Measurements from ENCODE around the gene CDH4. TPM values are rescaled to one million over a fixed set of nuclear protein-coding genes. Genes with fewer than 3 reads are reported as not detected.

The CDH4 gene
- polyA plus RNA-seq: under 1 TPM; 0.02 to 0.05 TPM

DNA sequence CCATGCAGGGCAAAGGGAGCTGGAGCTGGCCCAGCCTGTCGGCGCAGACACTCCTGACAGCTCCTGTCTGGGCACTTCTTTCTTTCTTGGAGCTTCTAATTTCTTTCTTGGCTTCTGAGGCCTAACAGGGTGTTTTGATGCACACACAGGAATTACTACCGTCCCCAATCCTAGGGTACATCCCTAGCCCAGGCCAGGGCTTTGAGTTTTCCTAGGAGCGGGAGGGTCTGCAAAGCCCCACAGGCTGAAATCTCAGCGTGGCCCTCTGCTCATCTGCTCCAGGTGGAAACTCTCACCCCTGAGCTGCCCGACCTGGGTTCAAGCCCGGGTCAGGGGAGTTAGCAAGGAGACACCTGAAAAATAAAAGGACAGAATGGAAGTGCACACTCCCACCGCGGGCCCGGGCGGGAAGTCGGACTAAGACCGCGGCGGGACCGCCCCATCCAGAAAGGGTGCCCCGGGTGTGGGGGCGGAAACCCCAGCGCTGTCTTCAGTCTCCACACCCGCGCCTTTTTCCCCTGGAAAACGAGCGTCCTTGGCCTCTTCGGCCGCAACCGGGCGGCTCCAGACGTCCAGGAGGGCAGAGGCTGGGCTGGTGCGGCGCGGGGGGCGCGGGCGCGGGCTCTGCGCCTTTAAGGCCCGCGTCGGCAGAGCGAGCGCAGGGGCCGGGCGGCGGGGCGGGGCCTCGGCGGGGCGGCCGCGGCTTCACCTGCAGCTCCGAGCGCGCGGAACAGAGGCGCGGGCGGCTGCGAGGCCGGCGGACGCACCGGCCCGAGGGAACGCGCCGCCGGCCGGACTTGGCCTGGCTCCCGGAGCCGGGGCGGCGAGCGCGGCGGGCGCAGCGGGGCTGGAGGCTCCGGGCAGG, at the start of gene CDH4:
Gene CDH4 (plus strand): TSS at position 733 of the 865 bp plus-strand sequence.
- Histone ChIP-seq H3K27ac (ENCODE audit: low read depth in 2 of 2, low read length in 1 of 2) (no peak within 1 kb of the TSS), H3K4me1 (ENCODE audit: control insufficient read depth in 2 of 2, insufficient read depth in 2 of 2, low read length in 1 of 2) (peaks cover 4 to 5% of the 10 kb centered on the region in 2 donors), H3K36me3 (ENCODE audit: control insufficient read depth in 2 of 2, insufficient read depth in 2 of 2, low read length in 1 of 2) (no peaks in the 10 kb centered on the region), H3K9me3 (ENCODE audit: control insufficient read depth in 2 of 2, insufficient read depth in 1 of 2, low read depth in 1 of 2, low read length in 1 of 2) (peaks cover 0 to 4% of the 10 kb centered on the region in 2 donors), H3K4me3 (ENCODE audit: low read depth in 1 of 2, low read length in 2 of 2) (peak within 1 kb of the TSS; percentile 5 to 51), H3K27me3 (ENCODE audit: control insufficient read depth in 1 of 2, insufficient read depth in 2 of 2, low read length in 2 of 2) (peaks cover 0 to 8% of the 10 kb centered on the region in 2 donors)
- WGBS, 2 donors: 5 to 8% methylated on average over 43 to 78 of the region's 78 CpGs

- Histone ChIP-seq H3K4me1 (ENCODE audit: control insufficient read depth in 2 of 2, insufficient read depth in 2 of 2, low read length in 1 of 2) (no peaks in the 10 kb centered on the region), H3K9me3 (ENCODE audit: control insufficient read depth in 2 of 2, insufficient read depth in 1 of 2, low read depth in 1 of 2, low read length in 1 of 2) (peaks cover 0 to 2% of the 10 kb centered on the region in 2 donors), H3K36me3 (ENCODE audit: control insufficient read depth in 2 of 2, insufficient read depth in 2 of 2, low read length in 1 of 2) (no peaks in the 10 kb centered on the region), H3K4me3 (ENCODE audit: low read depth in 1 of 2, low read length in 2 of 2) (no peak overlapping the region), H3K27ac (ENCODE audit: low read depth in 2 of 2, low read length in 1 of 2) (no peak overlapping the region), H3K27me3 (ENCODE audit: control insufficient read depth in 1 of 2, insufficient read depth in 2 of 2, low read length in 2 of 2) (peaks cover 0 to 3% of the 10 kb centered on the region in 2 donors)
- 46 to 54% methylated on average over 5 of the region's 5 CpGs for WGBS, 2 donors
Observed at GRCh38 chr20:61203320-61203719, 48.7 kb upstream of the CDH4 start.

DNA sequence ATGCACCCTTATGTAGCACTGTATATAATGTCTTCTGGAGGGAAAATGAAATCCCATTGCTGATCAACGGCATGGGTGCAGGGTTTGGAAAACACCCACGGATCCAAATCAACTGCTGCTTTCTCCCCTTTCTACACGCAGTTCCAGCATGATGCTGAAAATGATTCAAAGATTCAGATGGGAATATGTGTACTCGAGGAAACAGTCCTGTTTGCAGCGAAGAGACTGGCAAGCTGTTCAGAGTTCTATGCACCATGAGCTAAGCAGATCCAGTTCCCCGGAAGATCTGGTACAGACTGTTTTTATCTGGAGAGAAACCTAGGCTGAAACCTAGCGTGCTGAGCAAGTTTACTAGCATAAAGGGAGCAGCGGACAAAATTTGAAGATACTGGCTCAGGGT, 47.9 kb upstream of the CDH4 start:
- Histone ChIP-seq H3K27ac (ENCODE audit: low read depth in 2 of 2, low read length in 1 of 2) (no peak overlapping the region), H3K4me3 (ENCODE audit: low read depth in 1 of 2, low read length in 2 of 2) (no peak overlapping the region), H3K4me1 (ENCODE audit: control insufficient read depth in 2 of 2, insufficient read depth in 2 of 2, low read length in 1 of 2) (no peaks in the 10 kb centered on the region), H3K27me3 (ENCODE audit: control insufficient read depth in 1 of 2, insufficient read depth in 2 of 2, low read length in 2 of 2) (peaks cover 0 to 3% of the 10 kb centered on the region in 2 donors), H3K36me3 (ENCODE audit: control insufficient read depth in 2 of 2, insufficient read depth in 2 of 2, low read length in 1 of 2) (no peaks in the 10 kb centered on the region), H3K9me3 (ENCODE audit: control insufficient read depth in 2 of 2, insufficient read depth in 1 of 2, low read depth in 1 of 2, low read length in 1 of 2) (peaks cover 2% of the 10 kb centered on the region in 2 donors)
- WGBS, 2 donors: 80 to 82% methylated on average over 8 of the region's 8 CpGs

GRCh38 chr20:61205769-61206168, 46.3 kb upstream of the CDH4 start:
- peaks cover 0 to 3% of the 10 kb centered on the region in 2 donors for H3K27me3 ChIP-seq (ENCODE audit: control insufficient read depth in 1 of 2, insufficient read depth in 2 of 2, low read length in 2 of 2)
- H3K27ac ChIP-seq (ENCODE audit: low read depth in 2 of 2, low read length in 1 of 2): no peak overlapping the region
- H3K9me3 ChIP-seq (ENCODE audit: control insufficient read depth in 2 of 2, insufficient read depth in 1 of 2, low read depth in 1 of 2, low read length in 1 of 2): peaks cover 2% of the 10 kb centered on the region in 2 donors
- H3K36me3 ChIP-seq (ENCODE audit: control insufficient read depth in 2 of 2, insufficient read depth in 2 of 2, low read length in 1 of 2): no peaks in the 10 kb centered on the region
- 67 to 69% methylated on average over 6 of the region's 6 CpGs for WGBS, 2 donors
- H3K4me3 ChIP-seq (ENCODE audit: low read depth in 1 of 2, low read length in 2 of 2): no peak overlapping the region
- no peaks in the 10 kb centered on the region for H3K4me1 ChIP-seq (ENCODE audit: control insufficient read depth in 2 of 2, insufficient read depth in 2 of 2, low read length in 1 of 2)

DNA sequence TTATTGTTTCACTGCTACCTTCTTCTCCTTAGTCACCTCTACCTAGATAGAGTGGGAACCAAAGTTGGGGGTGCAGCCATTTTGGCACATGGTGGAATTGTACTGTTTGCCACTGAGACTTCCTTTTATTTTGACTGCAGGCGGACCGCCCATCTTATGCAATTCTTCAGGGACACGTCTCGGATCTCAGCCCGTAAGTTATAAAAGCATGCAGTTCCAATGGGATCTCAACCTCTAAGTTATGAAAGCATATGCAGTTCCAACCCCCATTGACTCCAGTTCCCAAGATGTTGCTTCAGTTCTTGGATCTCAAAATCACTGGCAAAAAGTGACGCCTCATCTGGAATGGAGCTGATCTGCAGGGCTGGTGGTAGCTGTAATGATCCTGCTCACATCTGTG, 41.2 kb upstream of the CDH4 start:
- 69 to 84% methylated on average over 6 of the region's 6 CpGs for WGBS, 2 donors
- Histone ChIP-seq H3K36me3 (ENCODE audit: control insufficient read depth in 2 of 2, insufficient read depth in 2 of 2, low read length in 1 of 2) (no peaks in the 10 kb centered on the region), H3K4me3 (ENCODE audit: low read depth in 1 of 2, low read length in 2 of 2) (no peak overlapping the region), H3K27me3 (ENCODE audit: control insufficient read depth in 1 of 2, insufficient read depth in 2 of 2, low read length in 2 of 2) (no peaks in the 10 kb centered on the region), H3K9me3 (ENCODE audit: control insufficient read depth in 2 of 2, insufficient read depth in 1 of 2, low read depth in 1 of 2, low read length in 1 of 2) (peaks cover 2% of the 10 kb centered on the region in 2 donors), H3K27ac (ENCODE audit: low read depth in 2 of 2, low read length in 1 of 2) (no peak overlapping the region), H3K4me1 (ENCODE audit: control insufficient read depth in 2 of 2, insufficient read depth in 2 of 2, low read length in 1 of 2) (no peaks in the 10 kb centered on the region)

- H3K4me3 ChIP-seq (ENCODE audit: low read depth in 1 of 2, low read length in 2 of 2): no peak overlapping the region
- H3K27ac ChIP-seq (ENCODE audit: low read depth in 2 of 2, low read length in 1 of 2): no peak overlapping the region
- H3K4me1 ChIP-seq (ENCODE audit: control insufficient read depth in 2 of 2, insufficient read depth in 2 of 2, low read length in 1 of 2): no peaks in the 10 kb centered on the region
- H3K9me3 ChIP-seq (ENCODE audit: control insufficient read depth in 2 of 2, insufficient read depth in 1 of 2, low read depth in 1 of 2, low read length in 1 of 2): peaks cover 0 to 2% of the 10 kb centered on the region in 2 donors
- H3K27me3 ChIP-seq (ENCODE audit: control insufficient read depth in 1 of 2, insufficient read depth in 2 of 2, low read length in 2 of 2): peaks cover 0 to 3% of the 10 kb centered on the region in 2 donors
- no peaks in the 10 kb centered on the region for H3K36me3 ChIP-seq (ENCODE audit: control insufficient read depth in 2 of 2, insufficient read depth in 2 of 2, low read length in 1 of 2)
- 97 to 100% methylated on average over 1 of the region's 1 CpG for WGBS, 2 donors
Observed at GRCh38 chr20:61217848-61218247, 34.2 kb upstream of the CDH4 start.

DNA sequence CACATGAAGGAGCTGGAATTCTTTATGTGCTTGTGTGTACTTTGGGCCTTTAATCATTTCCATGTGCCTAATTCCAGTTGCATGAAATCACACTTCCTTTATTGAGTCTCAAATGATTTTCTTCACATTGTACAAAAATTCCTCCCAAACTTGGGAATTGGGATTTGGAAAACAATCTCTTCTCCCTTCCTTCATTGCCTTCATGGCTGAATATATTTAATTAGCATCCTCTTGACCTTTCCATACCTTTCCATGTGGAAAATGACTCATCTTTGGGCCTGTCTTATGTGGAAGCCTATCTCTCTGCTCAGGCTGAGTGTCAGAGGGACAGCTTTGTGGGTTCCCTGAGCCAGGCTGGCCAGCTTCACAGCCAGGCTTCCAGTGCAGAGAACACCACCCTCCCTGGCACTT, 33.0 kb upstream of the CDH4 start:
- no peaks in the 10 kb centered on the region for H3K4me1 ChIP-seq (ENCODE audit: control insufficient read depth in 2 of 2, insufficient read depth in 2 of 2, low read length in 1 of 2)
- H3K27ac ChIP-seq (ENCODE audit: low read depth in 2 of 2, low read length in 1 of 2): no peak overlapping the region
- H3K36me3 ChIP-seq (ENCODE audit: control insufficient read depth in 2 of 2, insufficient read depth in 2 of 2, low read length in 1 of 2): no peaks in the 10 kb centered on the region
- H3K9me3 ChIP-seq (ENCODE audit: control insufficient read depth in 2 of 2, insufficient read depth in 1 of 2, low read depth in 1 of 2, low read length in 1 of 2): peaks cover 0 to 2% of the 10 kb centered on the region in 2 donors
- H3K27me3 ChIP-seq (ENCODE audit: control insufficient read depth in 1 of 2, insufficient read depth in 2 of 2, low read length in 2 of 2): peaks cover 0 to 3% of the 10 kb centered on the region in 2 donors
- H3K4me3 ChIP-seq (ENCODE audit: low read depth in 1 of 2, low read length in 2 of 2): no peak overlapping the region

GRCh38 chr20:61220131-61220530, 31.9 kb upstream of the CDH4 start:
- peaks cover 0 to 3% of the 10 kb centered on the region in 2 donors for H3K27me3 ChIP-seq (ENCODE audit: control insufficient read depth in 1 of 2, insufficient read depth in 2 of 2, low read length in 2 of 2)
- H3K9me3 ChIP-seq (ENCODE audit: control insufficient read depth in 2 of 2, insufficient read depth in 1 of 2, low read depth in 1 of 2, low read length in 1 of 2): peaks cover 0 to 2% of the 10 kb centered on the region in 2 donors
- 61 to 63% methylated on average over 4 of the region's 4 CpGs for WGBS, 2 donors
- no peaks in the 10 kb centered on the region for H3K36me3 ChIP-seq (ENCODE audit: control insufficient read depth in 2 of 2, insufficient read depth in 2 of 2, low read length in 1 of 2)
- no peak overlapping the region for H3K27ac ChIP-seq (ENCODE audit: low read depth in 2 of 2, low read length in 1 of 2)
- H3K4me3 ChIP-seq (ENCODE audit: low read depth in 1 of 2, low read length in 2 of 2): no peak overlapping the region
- no peaks in the 10 kb centered on the region for H3K4me1 ChIP-seq (ENCODE audit: control insufficient read depth in 2 of 2, insufficient read depth in 2 of 2, low read length in 1 of 2)

- 79 to 80% methylated on average over 17 of the region's 17 CpGs for WGBS, 2 donors
- no peaks in the 10 kb centered on the region for H3K4me1 ChIP-seq (ENCODE audit: control insufficient read depth in 2 of 2, insufficient read depth in 2 of 2, low read length in 1 of 2)
- no peaks in the 10 kb centered on the region for H3K36me3 ChIP-seq (ENCODE audit: control insufficient read depth in 2 of 2, insufficient read depth in 2 of 2, low read length in 1 of 2)
- H3K27me3 ChIP-seq (ENCODE audit: control insufficient read depth in 1 of 2, insufficient read depth in 2 of 2, low read length in 2 of 2): peaks cover 0 to 3% of the 10 kb centered on the region in 2 donors
- no peak overlapping the region for H3K4me3 ChIP-seq (ENCODE audit: low read depth in 1 of 2, low read length in 2 of 2)
- H3K9me3 ChIP-seq (ENCODE audit: control insufficient read depth in 2 of 2, insufficient read depth in 1 of 2, low read depth in 1 of 2, low read length in 1 of 2): peaks cover 0 to 2% of the 10 kb centered on the region in 2 donors
- no peak overlapping the region for H3K27ac ChIP-seq (ENCODE audit: low read depth in 2 of 2, low read length in 1 of 2)
Observed at GRCh38 chr20:61220626-61221325, 31.3 kb upstream of the CDH4 start.
